Brain microvascular endothelial cell (primary cell): ENCODE data around the gene KRT73.
A peak's percentile ranks its signal among the peaks of the same experiment; 100 is the strongest.

Experiments
- DNase-seq: peaks from one replicate; pipeline ENCODE4 v3.0.0-alpha.2; 2020
- H3K27ac ChIP-seq: fragments of 250-450 bp; sonication (Bioruptor Pico); 2 replicates; pipeline ENCODE4 v1.5.1; 2020; ENCODE audit warnings: mild to moderate bottlenecking, moderate library complexity
- H3K27me3 ChIP-seq: fragments of 250-450 bp; sonication (Bioruptor Pico); replicated peaks from 2 replicates; pipeline ENCODE4 v1.5.1; 2020; ENCODE audit warnings: mild to moderate bottlenecking
- H3K36me3 ChIP-seq: fragments of 250-450 bp; sonication (Bioruptor Pico); replicated peaks from 2 replicates; pipeline ENCODE4 v1.5.1; 2020; ENCODE audit warnings: mild to moderate bottlenecking
- H3K4me3 ChIP-seq: 2 replicates; pipeline ENCODE4 v1.5.1; 2011; ENCODE audit warnings: low read depth, mild to moderate bottlenecking, control low read depth, low read length, moderate library complexity
- in situ Hi-C: cut with HindIII; loops from 2 replicates; pipeline ENCODE4 v1.10.0; 2017; ENCODE audit warnings: low sequenced_read_pairs, low pct_ligation_motif_present
- TF ChIP-seq, protein P1 (sequence below): IDR thresholded peaks from 2 replicates; pipeline ENCODE4 v1.5.1; 2011; ENCODE audit warnings: low read depth, mild to moderate bottlenecking, moderate library complexity, low read length, control low read depth, inconsistent platforms; ENCODE audit errors: missing control alignments

KRT73 gene

GRCh38 chr12:52573306-52573705, 45.1 kb downstream of the KRT73 start:
- Histone ChIP-seq H3K27ac (no peak overlapping the region), H3K36me3 (no peaks in the 10 kb centered on the region), H3K4me3 (no peak overlapping the region), H3K27me3 (peaks cover under 1% of the 10 kb centered on the region)
- DNase-seq = no peak
- TF ChIP-seq, protein P1, sequence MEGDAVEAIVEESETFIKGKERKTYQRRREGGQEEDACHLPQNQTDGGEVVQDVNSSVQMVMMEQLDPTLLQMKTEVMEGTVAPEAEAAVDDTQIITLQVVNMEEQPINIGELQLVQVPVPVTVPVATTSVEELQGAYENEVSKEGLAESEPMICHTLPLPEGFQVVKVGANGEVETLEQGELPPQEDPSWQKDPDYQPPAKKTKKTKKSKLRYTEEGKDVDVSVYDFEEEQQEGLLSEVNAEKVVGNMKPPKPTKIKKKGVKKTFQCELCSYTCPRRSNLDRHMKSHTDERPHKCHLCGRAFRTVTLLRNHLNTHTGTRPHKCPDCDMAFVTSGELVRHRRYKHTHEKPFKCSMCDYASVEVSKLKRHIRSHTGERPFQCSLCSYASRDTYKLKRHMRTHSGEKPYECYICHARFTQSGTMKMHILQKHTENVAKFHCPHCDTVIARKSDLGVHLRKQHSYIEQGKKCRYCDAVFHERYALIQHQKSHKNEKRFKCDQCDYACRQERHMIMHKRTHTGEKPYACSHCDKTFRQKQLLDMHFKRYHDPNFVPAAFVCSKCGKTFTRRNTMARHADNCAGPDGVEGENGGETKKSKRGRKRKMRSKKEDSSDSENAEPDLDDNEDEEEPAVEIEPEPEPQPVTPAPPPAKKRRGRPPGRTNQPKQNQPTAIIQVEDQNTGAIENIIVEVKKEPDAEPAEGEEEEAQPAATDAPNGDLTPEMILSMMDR = no peak
- in situ Hi-C loops = no loop called here

DNA sequence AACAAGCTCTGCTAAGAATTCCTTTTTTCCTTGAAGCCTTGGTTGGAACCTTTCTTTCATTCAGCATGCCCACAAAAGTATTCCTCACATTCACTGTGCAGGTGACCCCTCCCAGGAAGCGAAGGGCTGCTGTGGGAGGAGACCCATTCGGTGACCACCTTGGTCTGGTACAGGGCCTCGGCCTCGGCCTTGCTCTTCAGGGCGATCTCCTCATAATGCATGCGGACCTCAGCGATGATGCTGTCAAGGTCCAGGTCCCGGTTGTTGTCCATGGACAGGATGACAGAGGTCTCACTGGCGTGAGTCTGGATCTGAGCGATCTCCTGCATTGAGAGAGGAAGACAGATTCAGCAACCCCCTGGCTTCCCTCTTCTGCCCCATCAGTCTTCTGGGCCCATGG, 47.8 kb downstream of the KRT73 start:
- H3K4me3 ChIP-seq = no peak overlapping the region
- in situ Hi-C loops = no loop called here
- H3K27ac ChIP-seq = no peak overlapping the region
- peaks cover 4% of the 10 kb centered on the region for H3K27me3 ChIP-seq
- DNase-seq = no peak
- H3K36me3 ChIP-seq = no peaks in the 10 kb centered on the region
- TF ChIP-seq, protein P1 = no peak

- H3K4me3 ChIP-seq = no peak overlapping the region
- in situ Hi-C loops = no loop called here
- H3K27ac ChIP-seq = no peak overlapping the region
- no peak for DNase-seq
- H3K27me3 ChIP-seq = peaks cover 9% of the 10 kb centered on the region
- TF ChIP-seq, protein P1 = no peak
- no peaks in the 10 kb centered on the region for H3K36me3 ChIP-seq
These were observed 50.2 kb downstream of the KRT73 start for GRCh38 chr12:52568111-52568510.

- Histone ChIP-seq H3K27me3 (peaks cover 9% of the 10 kb centered on the region), H3K27ac (no peak overlapping the region), H3K36me3 (no peaks in the 10 kb centered on the region), H3K4me3 (no peak overlapping the region)
- TF ChIP-seq, protein P1 = no peak
- in situ Hi-C loops = no loop called here
- no peak for DNase-seq
These were observed 51.5 kb downstream of the KRT73 start for GRCh38 chr12:52566847-52567291.

- Histone ChIP-seq H3K27ac (no peak overlapping the region), H3K36me3 (no peaks in the 10 kb centered on the region), H3K27me3 (peaks cover 9% of the 10 kb centered on the region), H3K4me3 (no peak overlapping the region)
- in situ Hi-C loops = no loop called here
- TF ChIP-seq, protein P1 = no peak
- DNase-seq = no peak
These were observed 53.8 kb downstream of the KRT73 start for GRCh38 chr12:52564582-52564981.

DNA sequence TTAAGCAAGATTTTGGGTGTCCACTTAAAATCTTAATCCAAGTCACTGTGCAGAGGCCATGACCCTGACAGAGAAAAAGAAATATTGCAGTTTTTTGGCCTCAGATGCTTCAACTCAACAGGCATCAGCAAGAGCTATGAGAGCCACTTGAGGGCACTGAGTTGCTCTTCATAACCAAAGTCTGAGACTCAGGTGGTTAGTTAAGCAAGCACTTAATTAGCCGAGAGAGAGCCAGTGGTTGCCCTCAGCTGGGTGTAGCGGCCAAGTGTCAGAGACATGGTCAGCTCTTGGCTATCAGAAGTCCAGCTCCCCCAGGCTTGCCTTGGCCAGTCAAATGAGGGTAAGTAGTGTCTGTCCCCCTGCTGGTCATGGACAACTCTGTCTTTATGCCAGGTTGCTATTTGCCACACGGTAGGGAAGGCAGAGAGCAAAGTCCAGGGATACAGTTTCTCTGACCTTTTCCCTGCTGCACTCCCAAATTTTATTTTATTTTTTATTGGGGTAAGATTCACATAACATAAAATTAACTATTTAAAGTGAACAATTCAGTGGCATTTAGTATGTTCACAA, 56.4 kb downstream of the KRT73 start:
- Histone ChIP-seq H3K4me3 (no peak overlapping the region), H3K27me3 (peaks cover 8% of the 10 kb centered on the region), H3K36me3 (no peaks in the 10 kb centered on the region), H3K27ac (no peak overlapping the region)
- TF ChIP-seq, protein P1 = peak; percentile 68
- in situ Hi-C loops = no loop called here
- peak; percentile 2 for DNase-seq
